GM18873 (cell line): Measurements from ENCODE around the gene TRAPPC6A.

Source experiments
- ATAC-seq: cut with Tn5 transposase; IDR thresholded peaks from one replicate; pipeline ENCODE4 v1.9.1; 2021; ENCODE audit warnings: mild to moderate bottlenecking, moderate library complexity, moderate number of reproducible peaks; ENCODE audit not compliant: unreplicated experiment, low FRiP score

TRAPPC6A gene

GRCh38 chr19:45186509-45187334 is 8.7 kb upstream of the TRAPPC6A start:
- no peak for ATAC-seq

- no peak for ATAC-seq
Observed at GRCh38 chr19:45184115-45184514, 6.1 kb upstream of the TRAPPC6A start.

- no peak for ATAC-seq
Observed at GRCh38 chr19:45182758-45183157, 4.7 kb upstream of the TRAPPC6A start.

GRCh38 chr19:45180936-45181335 is 2.9 kb upstream of the TRAPPC6A start:
- no peak for ATAC-seq

- no peak for ATAC-seq
Observed at GRCh38 chr19:45179892-45180370, 1.9 kb upstream of the TRAPPC6A start.

GRCh38 chr19:45179072-45179891 is 1.2 kb upstream of the TRAPPC6A start:
- ATAC-seq, result no peak

- peak; percentile 88 for ATAC-seq
Observed at GRCh38 chr19:45178262-45179071, 430 bp upstream of the TRAPPC6A start, which contains the start of gene BLOC1S3. BLOC1S3 (plus strand) TSS chr19:45178784; CDS start chr19:45179297, 513 bp downstream.

- ATAC-seq, result no peak
Observed at GRCh38 chr19:45175515-45176345, 2.3 kb downstream of the TRAPPC6A start.

- ATAC-seq, result no peak
Observed at GRCh38 chr19:45173816-45174215, 4.2 kb downstream of the TRAPPC6A start.

GRCh38 chr19:45172611-45173208 is 5.3 kb downstream of the TRAPPC6A start:
- ATAC-seq, result no peak

- no peak for ATAC-seq
Observed at GRCh38 chr19:45172173-45172572, 5.9 kb downstream of the TRAPPC6A start.

GRCh38 chr19:45171211-45171623 is 6.8 kb downstream of the TRAPPC6A start:
- no peak for ATAC-seq

GRCh38 chr19:45170146-45171106 is 7.6 kb downstream of the TRAPPC6A start:
- no peak for ATAC-seq

GRCh38 chr19:45169602-45170001 is 8.4 kb downstream of the TRAPPC6A start:
- no peak for ATAC-seq

GRCh38 chr19:45168767-45169351 is 9.2 kb downstream of the TRAPPC6A start:
- ATAC-seq, result no peak

GRCh38 chr19:45166723-45167252 is 11.2 kb downstream of the TRAPPC6A start:
- no peak for ATAC-seq

- ATAC-seq, result no peak
Observed at GRCh38 chr19:45164577-45165335, 13.3 kb downstream of the TRAPPC6A start.
